ENCODE results near the gene ZEB2.

ZEB2 gene

GRCh38 chr2:144403933-144404332, 116.0 kb downstream of the ZEB2 start:
- H3K36me3 ChIP-seq = peaks cover 32% of the 10 kb centered on the region
- H3K9me3 ChIP-seq = no peaks in the 10 kb centered on the region
- H3K27me3 ChIP-seq = no peaks in the 10 kb centered on the region
- H3K27ac ChIP-seq = no peak overlapping the region
- peaks cover 10 to 11% of the 10 kb centered on the region in 2 experiments for H3K4me1 ChIP-seq (ENCODE audit: control insufficient read depth in 1 of 2, insufficient read depth in 1 of 2, low read depth in 1 of 2, low read length in 1 of 2)
- TF ChIP-seq CTCF (IDR thresholded peaks at IDR 0.05) = no peak
- H3K4me3 ChIP-seq (ENCODE audit: low read depth in 1 of 2, low read length in 1 of 2) = no peak overlapping the region

GRCh38 chr2:144402251-144402650, 117.7 kb downstream of the ZEB2 start:
- H3K27ac ChIP-seq = no peak overlapping the region
- H3K27me3 ChIP-seq = no peaks in the 10 kb centered on the region
- H3K9me3 ChIP-seq = no peaks in the 10 kb centered on the region
- no peak overlapping the region for H3K4me3 ChIP-seq (ENCODE audit: low read depth in 1 of 2, low read length in 1 of 2)
- peaks cover 9 to 10% of the 10 kb centered on the region in 2 experiments for H3K4me1 ChIP-seq (ENCODE audit: control insufficient read depth in 1 of 2, insufficient read depth in 1 of 2, low read depth in 1 of 2, low read length in 1 of 2)
- peaks cover 46% of the 10 kb centered on the region for H3K36me3 ChIP-seq
- TF ChIP-seq CTCF (IDR thresholded peaks at IDR 0.05) = no peak

GRCh38 chr2:144401036-144401435, 118.9 kb downstream of the ZEB2 start:
- TF ChIP-seq CTCF (IDR thresholded peaks at IDR 0.05) = no peak
- peaks cover 18 to 21% of the 10 kb centered on the region in 2 experiments for H3K4me1 ChIP-seq (ENCODE audit: control insufficient read depth in 1 of 2, insufficient read depth in 1 of 2, low read depth in 1 of 2, low read length in 1 of 2)
- H3K9me3 ChIP-seq = no peaks in the 10 kb centered on the region
- H3K27me3 ChIP-seq = no peaks in the 10 kb centered on the region
- H3K27ac ChIP-seq = no peak overlapping the region
- H3K4me3 ChIP-seq (ENCODE audit: low read depth in 1 of 2, low read length in 1 of 2) = no peak overlapping the region
- peaks cover 46% of the 10 kb centered on the region for H3K36me3 ChIP-seq

- Histone ChIP-seq H3K27me3 (no peaks in the 10 kb centered on the region), H3K27ac (peak overlapping the region; percentile 78), H3K4me1 (ENCODE audit: control insufficient read depth in 1 of 2, insufficient read depth in 1 of 2, low read depth in 1 of 2, low read length in 1 of 2) (peaks cover 23% of the 10 kb centered on the region in 2 experiments), H3K9me3 (no peaks in the 10 kb centered on the region), H3K36me3 (peaks cover 48% of the 10 kb centered on the region), H3K4me3 (ENCODE audit: low read depth in 1 of 2, low read length in 1 of 2) (no peak overlapping the region)
- TF ChIP-seq CTCF (IDR thresholded peaks at IDR 0.05) = no peak
These were observed 123.6 kb downstream of the ZEB2 start for GRCh38 chr2:144396318-144396717.

- peaks cover 4 to 5% of the 10 kb centered on the region in 2 experiments for H3K4me1 ChIP-seq (ENCODE audit: control insufficient read depth in 1 of 2, insufficient read depth in 1 of 2, low read depth in 1 of 2, low read length in 1 of 2)
- TF ChIP-seq CTCF (IDR thresholded peaks at IDR 0.05) = no peak
- no peaks in the 10 kb centered on the region for H3K27me3 ChIP-seq
- H3K27ac ChIP-seq = no peak overlapping the region
- H3K9me3 ChIP-seq = no peaks in the 10 kb centered on the region
- H3K36me3 ChIP-seq = peaks cover 28% of the 10 kb centered on the region
- H3K4me3 ChIP-seq (ENCODE audit: low read depth in 1 of 2, low read length in 1 of 2) = no peak overlapping the region
These were observed 129.4 kb downstream of the ZEB2 start for GRCh38 chr2:144390424-144391020.
